ENCODE results near the gene SRC.

SRC gene

GRCh38 chr20:37373020-37373598 is 27.2 kb downstream of the SRC start:
- no peak for DNase-seq (ENCODE audit: low read depth)
- TF ChIP-seq CTCF (IDR thresholded peaks at IDR 0.05; ENCODE audit: insufficient read depth, low read depth, low read length, missing control alignments): no peak
- H3K4me3 ChIP-seq (ENCODE audit: low read length): no peak overlapping the region

- no peak for DNase-seq (ENCODE audit: low read depth)
- TF ChIP-seq CTCF (IDR thresholded peaks at IDR 0.05; ENCODE audit: insufficient read depth, low read depth, low read length, missing control alignments): no peak
- H3K4me3 ChIP-seq (ENCODE audit: low read length): no peak overlapping the region
Measured at GRCh38 chr20:37375227-37375626, 29.3 kb downstream of the SRC start.

GRCh38 chr20:37376324-37376723 is 30.4 kb downstream of the SRC start:
- no peak for TF ChIP-seq CTCF (IDR thresholded peaks at IDR 0.05; ENCODE audit: insufficient read depth, low read depth, low read length, missing control alignments)
- H3K4me3 ChIP-seq (ENCODE audit: low read length): no peak overlapping the region
- no peak for DNase-seq (ENCODE audit: low read depth)

- H3K4me3 ChIP-seq (ENCODE audit: low read length): no peak overlapping the region
- no peak for DNase-seq (ENCODE audit: low read depth)
- no peak for TF ChIP-seq CTCF (IDR thresholded peaks at IDR 0.05; ENCODE audit: insufficient read depth, low read depth, low read length, missing control alignments)
Measured at GRCh38 chr20:37376791-37377190, 30.9 kb downstream of the SRC start.

GRCh38 chr20:37377346-37378081 is 31.6 kb downstream of the SRC start:
- DNase-seq (ENCODE audit: low read depth): no peak
- no peak overlapping the region for H3K4me3 ChIP-seq (ENCODE audit: low read length)
- TF ChIP-seq CTCF (IDR thresholded peaks at IDR 0.05; ENCODE audit: insufficient read depth, low read depth, low read length, missing control alignments): no peak

- TF ChIP-seq CTCF (IDR thresholded peaks at IDR 0.05; ENCODE audit: insufficient read depth, low read depth, low read length, missing control alignments): no peak
- no peak overlapping the region for H3K4me3 ChIP-seq (ENCODE audit: low read length)
- DNase-seq (ENCODE audit: low read depth): no peak
Measured at GRCh38 chr20:37378420-37378784, 32.5 kb downstream of the SRC start.

Data from epithelial cell of esophagus (primary cell).